H1 (cell line): ENCODE data around the gene RAI14.

ENCODE experiments used
- CTCF ChIP-seq, 3 experiments: IDR thresholded peaks; 1 replicate in 2 of 3; 2 replicates in 1 of 3; pipeline versions ENCODE4 v1.5.1 to v1.6.1; 2011; ENCODE audit warnings: low read length in 3 of 3, mild to moderate bottlenecking in 3 of 3, inconsistent platforms in 2 of 3, low read depth in 1 of 3, moderate library complexity in 1 of 3; ENCODE audit not compliant: insufficient read depth in 1 of 3; ENCODE audit errors: control extremely low read depth in 1 of 3
- POLR2AphosphoS5 ChIP-seq: IDR thresholded peaks from 2 replicates; pipeline ENCODE4 v1.6.1; 2011; ENCODE audit warnings: low read depth, low read length
- SP1 ChIP-seq: IDR thresholded peaks from 2 replicates; pipeline ENCODE4 v1.6.1; 2011; ENCODE audit warnings: low read depth, low read length

GRCh38 chr5:34848230-34848629 is 192.1 kb downstream of the RAI14 start:
- TF ChIP-seq POLR2AphosphoS5 (no peak), CTCF (IDR thresholded peaks at IDR 0.05; ENCODE audit: control extremely low read depth in 1 of 3, insufficient read depth in 1 of 3, low read depth in 1 of 3, low read length in 3 of 3) (no peak), SP1 (no peak)
